Neuronal stem cell (in vitro differentiated cells): ENCODE results near the gene HPGDS. TPM values are rescaled to one million over a fixed set of nuclear protein-coding genes. Genes with fewer than 3 reads are reported as not detected.
"Not testable (repeated sequence)": the region's sequence is repeated elsewhere in the genome, so short reads cannot be mapped to it uniquely, and the experiment has no call there.

Source experiments
- DNase-seq: peaks from one replicate; pipeline ENCODE4 v3.0.0-alpha.2; 2013; ENCODE audit warnings: low spot score
- H2AFZ ChIP-seq: one replicate; pipeline ENCODE4 v1.6.1; 2013; ENCODE audit warnings: mild to moderate bottlenecking, low read length, inconsistent platforms
- H2AK5ac ChIP-seq: 2 replicates; pipeline ENCODE4 v1.6.1; 2013; ENCODE audit warnings: low read depth, mild to moderate bottlenecking, inconsistent platforms, low read length, moderate library complexity, mixed read lengths
- H2BK120ac ChIP-seq: 2 replicates; pipeline ENCODE4 v1.6.1; 2013; ENCODE audit warnings: low read depth, mild to moderate bottlenecking, inconsistent platforms, low read length, moderate library complexity, mixed read lengths
- H2BK12ac ChIP-seq: one replicate; pipeline ENCODE4 v1.6.1; 2013; ENCODE audit warnings: low read length, inconsistent platforms
- H2BK15ac ChIP-seq: 2 replicates; pipeline ENCODE4 v1.6.1; 2013; ENCODE audit warnings: mild to moderate bottlenecking, low read length, inconsistent platforms, mixed read lengths
- H2BK5ac ChIP-seq: one replicate; pipeline ENCODE4 v1.6.1; 2013; ENCODE audit warnings: inconsistent platforms, mild to moderate bottlenecking, low read length, moderate library complexity
- H3K14ac ChIP-seq: one replicate; pipeline ENCODE4 v1.6.1; 2013; ENCODE audit warnings: low read length, inconsistent platforms
- H3K18ac ChIP-seq: 2 replicates; pipeline ENCODE4 v1.6.1; 2013; ENCODE audit warnings: low read length, inconsistent platforms
- H3K23ac ChIP-seq: 2 replicates; pipeline ENCODE4 v1.6.1; 2013; ENCODE audit warnings: low read depth, mild to moderate bottlenecking, mixed read lengths, low read length, inconsistent platforms; ENCODE audit not compliant: poor library complexity
- H3K27ac ChIP-seq: replicated peaks from 3 replicates; pipeline ENCODE4 v1.5.1; 2013; ENCODE audit warnings: low read length, inconsistent platforms
- H3K27me3 ChIP-seq, 3 experiments: 2 replicates each; pipeline ENCODE4 v1.6.1; 2013; ENCODE audit warnings: low read length in 3 of 3, mild to moderate bottlenecking in 2 of 3, inconsistent platforms in 1 of 3, low read depth in 1 of 3, mixed read lengths in 1 of 3, moderate library complexity in 1 of 3; ENCODE audit not compliant: control insufficient read depth in 3 of 3, insufficient read depth in 3 of 3
- H3K36me3 ChIP-seq, 2 donors: replicated peaks in 1 of 2; 2 replicates each; pipeline ENCODE4 v1.6.1; 2013; ENCODE audit warnings: low read length in 2 of 2; ENCODE audit not compliant: control insufficient read depth in 2 of 2, insufficient read depth in 2 of 2
- H3K4ac ChIP-seq: 2 replicates; pipeline ENCODE4 v1.6.1; 2013; ENCODE audit warnings: inconsistent platforms, mild to moderate bottlenecking, low read length, moderate library complexity
- H3K4me1 ChIP-seq, 2 donors: 1 replicate in 1 of 2; 2 replicates in 1 of 2; pipeline ENCODE4 v1.6.1; 2013; ENCODE audit warnings: low read length in 2 of 2, low read depth in 1 of 2; ENCODE audit not compliant: control insufficient read depth in 2 of 2, insufficient read depth in 1 of 2
- H3K4me2 ChIP-seq: one replicate; pipeline ENCODE4 v1.6.1; 2013; ENCODE audit warnings: mild to moderate bottlenecking, low read length, inconsistent platforms; ENCODE audit not compliant: insufficient read depth, poor library complexity, severe bottlenecking
- H3K4me3 ChIP-seq, 2 donors: 2 replicates each; pipeline ENCODE4 v1.5.1; 2013; ENCODE audit warnings: low read length in 2 of 2, mild to moderate bottlenecking in 2 of 2, inconsistent platforms in 1 of 2, moderate library complexity in 1 of 2
- H3K79me1 ChIP-seq: one replicate; pipeline ENCODE4 v1.6.1; 2013; ENCODE audit warnings: low read depth, mild to moderate bottlenecking, inconsistent platforms, low read length, moderate library complexity
- H3K9ac ChIP-seq: one replicate; pipeline ENCODE4 v1.6.1; 2013; ENCODE audit warnings: mild to moderate bottlenecking, low read depth, low read length, inconsistent platforms; ENCODE audit not compliant: poor library complexity
- H3K9me3 ChIP-seq, 2 donors: replicated peaks in 1 of 2; 2 replicates each; pipeline versions ENCODE3 to v1.6.1; 2013; ENCODE audit warnings: low read length in 2 of 2, mild to moderate bottlenecking in 2 of 2, inconsistent platforms in 1 of 2, low read depth in 1 of 2, mixed read lengths in 1 of 2, moderate library complexity in 1 of 2; ENCODE audit not compliant: control insufficient read depth in 2 of 2, insufficient read depth in 1 of 2
- H4K8ac ChIP-seq: one replicate; pipeline ENCODE4 v1.6.1; 2013; ENCODE audit warnings: low read depth, mild to moderate bottlenecking, inconsistent platforms, low read length, moderate library complexity
- H4K91ac ChIP-seq: one replicate; pipeline ENCODE4 v1.6.1; 2013; ENCODE audit warnings: low read length, low read depth, mild to moderate bottlenecking, inconsistent platforms; ENCODE audit not compliant: poor library complexity
- WGBS, 2 donors: extraction: QIAGEN DNeasy Blood & Tissue Kit; methylation state at CpG; one replicate each; pipeline ENCODE4 v1.1.7; 2013; ENCODE audit warnings: missing lambda C conversion rate in 2 of 2, mixed read lengths in 1 of 2; ENCODE audit not compliant: insufficient read length in 2 of 2, insufficient replicate concordance in 1 of 2; ENCODE audit errors: extremely low coverage in 2 of 2; 5-methylcytosine and 5-hydroxymethylcytosine counted together
- polyA plus RNA-seq, 2 experiments: library from polyadenylated mRNA; stranded (reverse); fragments of 200-250 nt; gene quantifications; one replicate each; pipeline ENCODE4 v1.2.3, GENCODE V29; 2013

HPGDS gene
- not detected for polyA plus RNA-seq (2013, experiment 1 of 2)
- not detected for polyA plus RNA-seq (2013, experiment 2 of 2)

DNA sequence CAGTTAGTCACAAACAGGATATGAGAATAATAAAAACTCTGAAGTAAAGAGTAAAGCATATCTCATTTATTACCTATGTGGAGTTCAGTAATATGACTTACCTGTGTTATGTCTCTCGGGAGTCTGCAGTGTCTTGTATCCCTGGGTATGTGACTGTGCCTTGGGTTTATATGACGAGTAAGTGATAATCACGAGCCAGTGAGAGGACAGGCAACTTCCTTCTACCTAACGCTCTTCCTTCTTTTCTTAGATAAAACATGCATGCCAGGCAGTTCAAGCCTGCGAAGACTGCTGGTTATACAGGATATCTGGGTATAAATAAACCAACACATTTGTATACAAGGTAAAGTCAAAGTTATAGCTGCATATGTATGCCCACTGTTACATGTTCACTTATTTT is at the start of gene HPGDS:
Gene HPGDS (minus strand): TSS at position 143 of the 400 bp plus-strand sequence. CDS start 8,207 bp downstream, outside the sequence.
- Histone ChIP-seq H3K27ac (no peak within 1 kb of the TSS), H3K4me1 (no peaks in the 10 kb centered on the region), H4K91ac (no peak within 1 kb of the TSS), H3K36me3 (no peaks in the 10 kb centered on the region), H3K9me3 (no peaks in the 10 kb centered on the region), H2BK5ac (no peak within 1 kb of the TSS), H4K8ac (no peak within 1 kb of the TSS), H3K4me2 (no peak within 1 kb of the TSS), H3K9ac (no peak within 1 kb of the TSS), H2BK12ac (no peak within 1 kb of the TSS), H2AK5ac (no peak within 1 kb of the TSS), H3K4me3 (no peak within 1 kb of the TSS), H3K27me3 (no peaks in the 10 kb centered on the region), H2BK15ac (no peak within 1 kb of the TSS), H3K18ac (no peak within 1 kb of the TSS), H3K79me1 (no peaks in the 10 kb centered on the region), H2BK120ac (no peak within 1 kb of the TSS), H3K4ac (no peak within 1 kb of the TSS), H2AFZ (no peak within 1 kb of the TSS), H3K14ac (no peak within 1 kb of the TSS), H3K23ac (no peak within 1 kb of the TSS)
- no peak for DNase-seq
- no CpG with 5 or more reads among the region's 5 CpGs for WGBS, 2 donors

DNA sequence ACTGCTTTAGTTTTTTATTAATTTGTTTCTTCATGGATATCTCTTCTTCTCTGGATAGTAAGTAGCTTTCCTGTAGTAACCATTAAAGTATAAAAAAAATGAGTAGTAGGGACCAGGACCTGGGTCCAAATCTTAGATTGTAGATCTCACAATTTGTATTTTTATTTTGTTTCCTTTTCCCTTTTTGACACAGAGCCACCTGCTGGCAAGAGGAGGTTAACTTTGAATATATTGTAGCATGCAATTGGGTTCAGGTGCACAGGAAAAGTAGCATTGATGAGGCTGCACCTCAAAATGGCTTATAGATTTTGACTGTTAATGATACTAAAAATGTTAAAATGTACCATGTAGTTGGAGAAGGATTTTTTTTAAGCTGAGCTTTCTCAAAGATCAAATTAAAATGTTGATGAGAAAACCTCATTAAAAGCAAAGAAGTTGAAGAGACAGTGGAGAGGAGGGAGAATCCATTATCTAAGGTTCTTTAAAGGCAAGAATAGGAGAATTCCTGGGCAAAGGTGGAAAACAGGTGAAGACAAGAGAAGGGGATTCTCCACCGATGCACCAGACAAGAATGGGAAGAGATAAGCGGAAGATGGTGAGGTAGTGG is 48.3 kb upstream of the HPGDS start:
- Histone ChIP-seq H2BK5ac (no peak overlapping the region), H3K18ac (no peak overlapping the region), H3K14ac (no peak overlapping the region), H2AFZ (no peak overlapping the region), H4K91ac (no peak overlapping the region), H3K79me1 (no peaks in the 10 kb centered on the region), H3K4me1 (no peaks in the 10 kb centered on the region), H2BK120ac (no peak overlapping the region), H2BK12ac (no peak overlapping the region), H3K4ac (no peak overlapping the region), H2BK15ac (no peak overlapping the region), H3K4me3 (no peak overlapping the region), H3K36me3 (no peaks in the 10 kb centered on the region), H3K23ac (no peak overlapping the region), H4K8ac (no peak overlapping the region), H3K4me2 (no peak overlapping the region), H3K9me3 (peaks cover 0 to 2% of the 10 kb centered on the region in 2 donors), H3K9ac (no peak overlapping the region), H3K27me3 (peaks cover 0 to 12% (median 0%) of the 10 kb centered on the region in 3 experiments), H3K27ac (no peak overlapping the region), H2AK5ac (no peak overlapping the region)
- DNase-seq = no peak
- WGBS, 2 donors = 100% methylated on average over 1 of the region's 2 CpGs; no CpG with 5 or more reads in 1 of the 2 donors

DNA sequence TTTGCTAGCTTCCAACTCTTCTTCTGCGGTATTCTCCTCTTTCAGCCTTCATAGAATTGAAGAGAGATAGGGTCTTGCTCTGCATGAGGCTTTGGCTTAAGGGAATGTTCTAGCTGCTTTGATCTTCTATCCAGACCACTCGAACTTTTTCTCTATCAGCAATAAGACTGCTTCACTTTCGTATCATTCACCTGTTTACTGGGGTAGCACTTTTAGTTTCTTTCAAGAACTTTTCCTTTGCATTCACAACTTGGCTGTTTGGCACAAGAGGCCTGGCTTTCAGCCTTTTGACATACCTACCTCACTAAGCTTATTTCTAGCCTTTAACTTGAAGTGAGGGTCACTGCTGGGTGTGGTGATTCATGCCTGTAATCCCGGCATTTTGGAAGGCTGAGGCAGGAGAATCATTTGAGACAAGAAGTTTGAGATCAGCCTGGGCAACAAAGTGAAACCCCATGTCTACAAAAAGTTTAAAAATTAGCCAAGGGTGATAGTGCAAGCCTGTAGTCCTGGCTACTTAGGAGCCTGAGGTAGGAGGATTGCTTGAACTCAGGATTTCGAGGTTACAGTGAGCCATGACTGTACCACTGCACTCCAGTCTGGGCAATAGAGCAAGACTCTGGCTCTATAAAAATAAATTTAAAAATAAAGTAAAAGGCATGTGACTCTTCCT is 47.1 kb upstream of the HPGDS start:
- no peaks in the 10 kb centered on the region for H3K79me1 ChIP-seq
- H3K14ac ChIP-seq = no peak overlapping the region
- no peak overlapping the region for H2BK5ac ChIP-seq
- H2AK5ac ChIP-seq = no peak overlapping the region
- no peak overlapping the region for H3K4ac ChIP-seq
- no peak overlapping the region for H2BK12ac ChIP-seq
- no peak overlapping the region for H2BK15ac ChIP-seq
- H3K27ac ChIP-seq = no peak overlapping the region
- H3K9ac ChIP-seq = no peak overlapping the region
- no peaks in the 10 kb centered on the region for H3K36me3 ChIP-seq
- H3K4me3 ChIP-seq = no peak overlapping the region
- H4K8ac ChIP-seq = no peak overlapping the region
- H3K9me3 ChIP-seq = peaks cover 0 to 2% of the 10 kb centered on the region in 2 donors
- WGBS, 2 donors = no CpG with 5 or more reads among the region's 5 CpGs
- H3K23ac ChIP-seq = no peak overlapping the region
- no peak overlapping the region for H3K18ac ChIP-seq
- no peak overlapping the region for H3K4me2 ChIP-seq
- no peak overlapping the region for H2AFZ ChIP-seq
- no peaks in the 10 kb centered on the region for H3K4me1 ChIP-seq
- H3K27me3 ChIP-seq = peaks cover 0 to 12% (median 0%) of the 10 kb centered on the region in 3 experiments
- H4K91ac ChIP-seq = no peak overlapping the region
- H2BK120ac ChIP-seq = no peak overlapping the region
- no peak for DNase-seq

DNA sequence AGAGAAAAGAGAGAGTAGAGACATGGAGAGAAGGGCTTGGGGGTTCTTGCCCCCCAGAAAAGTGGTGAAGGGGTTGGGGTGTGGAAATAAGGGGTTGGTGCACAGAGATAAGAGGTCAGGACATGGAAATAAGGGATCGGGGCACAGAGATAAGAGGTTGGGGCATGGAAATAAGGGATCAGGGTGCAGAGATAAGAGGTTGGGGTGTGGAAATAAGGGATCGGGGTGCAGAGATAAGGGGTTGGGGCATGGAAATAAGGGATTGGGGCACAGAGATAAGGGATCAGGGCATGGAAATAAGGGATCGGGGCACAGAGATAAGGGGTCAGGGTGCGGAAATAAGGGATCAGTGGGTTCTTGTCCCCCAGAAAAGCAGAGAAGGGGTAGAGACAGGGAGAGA is 45.3 kb upstream of the HPGDS start:
- not testable (repeated sequence) for H3K9ac ChIP-seq, H3K14ac ChIP-seq, H3K4me3 ChIP-seq, H3K23ac ChIP-seq, H3K9me3 ChIP-seq, H3K27ac ChIP-seq, H2BK5ac ChIP-seq, H2BK120ac ChIP-seq, H2AK5ac ChIP-seq, H3K4ac ChIP-seq, H3K79me1 ChIP-seq, H4K91ac ChIP-seq, H3K4me1 ChIP-seq, H2AFZ ChIP-seq, H2BK12ac ChIP-seq, H2BK15ac ChIP-seq, H3K4me2 ChIP-seq, DNase-seq, H3K18ac ChIP-seq, H4K8ac ChIP-seq, H3K36me3 ChIP-seq
- H3K27me3 ChIP-seq = peaks cover 0 to 12% (median 0%) of the 10 kb centered on the region in 3 experiments
- WGBS, 2 donors = 100% methylated on average over 1 of the region's 4 CpGs
